BLaER1 treated with 17β-estradiol and CSF1 and Interleukin-3, amounts not matched to agents 10 nM and 100 nM (cell line): Measurements from ENCODE around the gene HIP1.
A peak's percentile ranks its signal among the peaks of the same experiment; 100 is the strongest.

Experiments used
- H3K27ac ChIP-seq, 11 experiments: shearing (Covaris generic); formaldehyde crosslinking; 2 replicates each; pipeline ENCODE4 v1.8.1; 2022
- H3K27me3 ChIP-seq, 11 experiments: shearing (Covaris generic); formaldehyde crosslinking; 2 replicates each; pipeline ENCODE4 v1.8.1; 2022
- H3K36me3 ChIP-seq, 11 experiments: shearing (Covaris generic); formaldehyde crosslinking; 2 replicates each; pipeline ENCODE4 v1.8.1; 2022
- H3K4me1 ChIP-seq, 10 experiments: shearing (Covaris generic); formaldehyde crosslinking; 2 replicates each; pipeline ENCODE4 v1.8.1; 2022
- H3K4me2 ChIP-seq, 11 experiments: shearing (Covaris generic); formaldehyde crosslinking; 2 replicates each; pipeline ENCODE4 v1.8.1; 2022
- H3K4me3 ChIP-seq, 10 experiments: shearing (Covaris generic); formaldehyde crosslinking; 2 replicates each; pipeline ENCODE4 v1.8.1; 2022
- H3K9ac ChIP-seq, 11 experiments: shearing (Covaris generic); formaldehyde crosslinking; 2 replicates each; pipeline ENCODE4 v1.8.1; 2022
- H3K9me3 ChIP-seq, 11 experiments: shearing (Covaris generic); formaldehyde crosslinking; replicated peaks in 1 of 11; 2 replicates each; pipeline ENCODE4 v1.8.1; 2022
- H4K20me1 ChIP-seq, 11 experiments: shearing (Covaris generic); formaldehyde crosslinking; 2 replicates each; pipeline ENCODE4 v1.8.1; 2022
- Cebpa-rat ChIP-seq, 11 experiments: shearing (Covaris generic); IDR thresholded peaks; 2 replicates each; pipeline ENCODE4 v1.8.1; 2022

The HIP1 gene

GRCh38 chr7:75652788-75653187 is 86.0 kb downstream of the HIP1 start:
- no peak for TF ChIP-seq Cebpa-rat (IDR thresholded peaks at IDR 0.05)
- no peak overlapping the region for H3K4me2 ChIP-seq
- no peaks in the 10 kb centered on the region; a peak in 1 of 22 replicates for H4K20me1 ChIP-seq
- H3K9me3 ChIP-seq, result no peaks in the 10 kb centered on the region
- no peak overlapping the region for H3K27ac ChIP-seq
- peaks cover 16 to 22% (median 20%) of the 10 kb centered on the region in 10 experiments for H3K4me1 ChIP-seq
- H3K4me3 ChIP-seq, result no peak overlapping the region
- H3K9ac ChIP-seq, result no peak overlapping the region
- no peaks in the 10 kb centered on the region for H3K27me3 ChIP-seq
- H3K36me3 ChIP-seq, result peaks cover 0 to 9% (median 0%) of the 10 kb centered on the region in 11 experiments; a peak in 4 of 22 replicates

GRCh38 chr7:75650681-75651080 is 88.1 kb downstream of the HIP1 start:
- no peaks in the 10 kb centered on the region; a peak in 1 of 22 replicates for H4K20me1 ChIP-seq
- H3K4me1 ChIP-seq, result peaks cover 16 to 27% (median 22%) of the 10 kb centered on the region in 10 experiments
- peak overlapping the region in 5 of 11 experiments; percentile 18 to 38 (median 29); a peak in 3 of 22 replicates for H3K9ac ChIP-seq
- H3K4me3 ChIP-seq, result no peak overlapping the region
- H3K9me3 ChIP-seq, result 0 out of 22 replicates have a peak, but pooled peaks cover 0 to under 1% (median 0%) of the 10 kb centered on the region in 11 experiments
- no peak for TF ChIP-seq Cebpa-rat (IDR thresholded peaks at IDR 0.05)
- H3K36me3 ChIP-seq, result peaks cover 0 to 13% (median 0%) of the 10 kb centered on the region in 11 experiments; a peak in 5 of 22 replicates
- H3K4me2 ChIP-seq, result peak overlapping the region; percentile 19 to 74 (median 53); a peak in 21 of 22 replicates
- H3K27me3 ChIP-seq, result no peaks in the 10 kb centered on the region
- peak overlapping the region in 8 of 11 experiments; percentile 4 to 45 (median 30); a peak in 11 of 22 replicates for H3K27ac ChIP-seq

GRCh38 chr7:75650062-75650461 is 88.7 kb downstream of the HIP1 start:
- Histone ChIP-seq H3K9ac (no peak overlapping the region), H3K27ac (peak overlapping the region in 2 of 11 experiments; percentile 6 to 45; a peak in 2 of 22 replicates), H3K4me3 (no peak overlapping the region), H3K27me3 (no peaks in the 10 kb centered on the region), H3K9me3 (0 out of 22 replicates have a peak, but pooled peaks cover 0 to 4% (median 0%) of the 10 kb centered on the region in 11 experiments), H3K4me1 (peaks cover 16 to 27% (median 22%) of the 10 kb centered on the region in 10 experiments), H4K20me1 (no peaks in the 10 kb centered on the region; a peak in 1 of 22 replicates), H3K36me3 (peaks cover 0 to 13% (median 0%) of the 10 kb centered on the region in 11 experiments; a peak in 5 of 22 replicates), H3K4me2 (peak overlapping the region; percentile 39 to 74 (median 53); a peak in 21 of 22 replicates)
- no peak for TF ChIP-seq Cebpa-rat (IDR thresholded peaks at IDR 0.05)

GRCh38 chr7:75649462-75649861 is 89.3 kb downstream of the HIP1 start:
- Histone ChIP-seq H3K9ac (0 out of 22 replicates have a peak overlapping the region, but pooled peaks of 1 of the 11 experiments have one; percentile 12), H3K27ac (no peak overlapping the region), H4K20me1 (no peaks in the 10 kb centered on the region; a peak in 1 of 22 replicates), H3K4me2 (peak overlapping the region; percentile 39 to 74 (median 53); a peak in 21 of 22 replicates), H3K27me3 (no peaks in the 10 kb centered on the region), H3K36me3 (peaks cover 0 to 13% (median 0%) of the 10 kb centered on the region in 11 experiments; a peak in 5 of 22 replicates), H3K4me1 (peaks cover 16 to 27% (median 22%) of the 10 kb centered on the region in 10 experiments), H3K9me3 (0 out of 22 replicates have a peak, but pooled peaks cover 0 to 4% (median 0%) of the 10 kb centered on the region in 11 experiments), H3K4me3 (no peak overlapping the region)
- TF ChIP-seq Cebpa-rat (IDR thresholded peaks at IDR 0.05), result no peak

- no peak overlapping the region for H3K27ac ChIP-seq
Measured at GRCh38 chr7:75647709-75648438, 90.9 kb downstream of the HIP1 start.

GRCh38 chr7:75646571-75647102 is 92.1 kb downstream of the HIP1 start:
- Histone ChIP-seq H4K20me1 (no peaks in the 10 kb centered on the region; a peak in 1 of 22 replicates), H3K9ac (0 out of 22 replicates have a peak overlapping the region, but pooled peaks of 1 of the 11 experiments have one; percentile 16), H3K4me3 (no peak overlapping the region), H3K4me1 (peaks cover 17 to 33% (median 27%) of the 10 kb centered on the region in 10 experiments), H3K4me2 (no peak overlapping the region), H3K36me3 (peaks cover 0 to 17% (median 0%) of the 10 kb centered on the region in 11 experiments; a peak in 6 of 22 replicates), H3K27me3 (no peaks in the 10 kb centered on the region), H3K9me3 (peaks cover 5 to 18% (median 13%) of the 10 kb centered on the region in 11 experiments; a peak in 19 of 22 replicates), H3K27ac (peak overlapping the region in 1 of 11 experiments; percentile 22; a peak in 1 of 22 replicates)
- no peak for TF ChIP-seq Cebpa-rat (IDR thresholded peaks at IDR 0.05)

More at GRCh38 chr7:75647709-75648438, 90.9 kb downstream of the HIP1 start:
- Histone ChIP-seq H3K9me3 (peaks cover 5 to 18% (median 13%) of the 10 kb centered on the region in 11 experiments; a peak in 19 of 22 replicates), H3K4me3 (no peak overlapping the region), H3K27me3 (no peaks in the 10 kb centered on the region), H3K9ac (no peak overlapping the region), H3K4me2 (no peak overlapping the region), H3K4me1 (peaks cover 16 to 27% (median 22%) of the 10 kb centered on the region in 10 experiments), H4K20me1 (no peaks in the 10 kb centered on the region; a peak in 1 of 22 replicates), H3K36me3 (peaks cover 0 to 17% (median 4%) of the 10 kb centered on the region in 11 experiments; a peak in 7 of 22 replicates)
- TF ChIP-seq Cebpa-rat (IDR thresholded peaks at IDR 0.05), result no peak

- Histone ChIP-seq H3K27ac (no peak overlapping the region), H3K27me3 (no peaks in the 10 kb centered on the region), H3K4me2 (no peak overlapping the region), H3K36me3 (peaks cover 0 to 17% (median 0%) of the 10 kb centered on the region in 11 experiments; a peak in 6 of 22 replicates), H4K20me1 (no peaks in the 10 kb centered on the region; a peak in 1 of 22 replicates), H3K9ac (no peak overlapping the region), H3K4me1 (peaks cover 13 to 36% (median 21%) of the 10 kb centered on the region in 10 experiments), H3K9me3 (peaks cover 5 to 18% (median 13%) of the 10 kb centered on the region in 11 experiments; a peak in 19 of 22 replicates), H3K4me3 (no peak overlapping the region)
- no peak for TF ChIP-seq Cebpa-rat (IDR thresholded peaks at IDR 0.05)
Measured at GRCh38 chr7:75645570-75645969, 93.2 kb downstream of the HIP1 start.

GRCh38 chr7:75644589-75644988 is 94.2 kb downstream of the HIP1 start:
- peaks cover 12 to 36% (median 19%) of the 10 kb centered on the region in 10 experiments for H3K4me1 ChIP-seq
- peaks cover 0 to 8% (median 0%) of the 10 kb centered on the region in 11 experiments; a peak in 5 of 22 replicates for H3K27me3 ChIP-seq
- no peak overlapping the region for H3K4me2 ChIP-seq
- H3K36me3 ChIP-seq, result peaks cover 0 to 17% (median 0%) of the 10 kb centered on the region in 11 experiments; a peak in 6 of 22 replicates
- H3K9me3 ChIP-seq, result peaks cover 5 to 18% (median 13%) of the 10 kb centered on the region in 11 experiments; a peak in 19 of 22 replicates
- H3K27ac ChIP-seq, result no peak overlapping the region
- no peak overlapping the region for H3K4me3 ChIP-seq
- H3K9ac ChIP-seq, result no peak overlapping the region
- no peaks in the 10 kb centered on the region; a peak in 1 of 22 replicates for H4K20me1 ChIP-seq
- TF ChIP-seq Cebpa-rat (IDR thresholded peaks at IDR 0.05), result no peak
